Keratinocyte (primary cell): Measurements from ENCODE around the gene NKX3-2. TPM values are rescaled to one million over a fixed set of nuclear protein-coding genes. Genes with fewer than 3 reads are reported as not detected.

Source experiments
- DNase-seq: peaks from one replicate; pipeline ENCODE4 v3.0.0-alpha.2; 2011; ENCODE audit warnings: low read depth, missing footprints, low spot score
- FAIRE-seq: peaks from 2 replicates; lab custom pipeline; 2011; peaks lifted over from hg19 to GRCh38; lab: Jason Lieb, UNC
- H2AFZ ChIP-seq: 2 replicates; pipeline ENCODE4 v1.6.0; 2012; ENCODE audit warnings: low read length, control low read depth, inconsistent platforms; ENCODE audit not compliant: control insufficient read depth
- H3K27ac ChIP-seq: 2 replicates; pipeline ENCODE4 v1.5.1; 2011; ENCODE audit warnings: low read length; ENCODE audit not compliant: control insufficient read depth, insufficient read depth
- H3K27me3 ChIP-seq: 3 replicates; pipeline ENCODE4 v1.6.0; 2011; ENCODE audit warnings: low read length; ENCODE audit not compliant: control insufficient read depth, insufficient read depth; ENCODE audit errors: extremely low read depth
- H3K36me3 ChIP-seq, 2 experiments: 2 replicates in 1 of 2; 3 replicates in 1 of 2; pipeline ENCODE4 v1.5.1; 2011; ENCODE audit warnings: low read length in 2 of 2, mild to moderate bottlenecking in 1 of 2; ENCODE audit not compliant: control insufficient read depth in 2 of 2, insufficient read depth in 2 of 2; ENCODE audit errors: extremely low read depth in 1 of 2
- H3K4me1 ChIP-seq: 3 replicates; pipeline ENCODE4 v1.5.1; 2011; ENCODE audit warnings: low read length; ENCODE audit not compliant: control insufficient read depth, insufficient read depth; ENCODE audit errors: extremely low read depth
- H3K4me2 ChIP-seq: 3 replicates; pipeline ENCODE4 v1.6.0; 2011; ENCODE audit warnings: low read depth, low read length; ENCODE audit not compliant: control insufficient read depth, insufficient read depth; ENCODE audit errors: extremely low read depth
- H3K4me3 ChIP-seq, 3 experiments: fragments of 200-600 bp in 1 of 3; sonication (generic) in 1 of 3; 2 replicates in 2 of 3; 3 replicates in 1 of 3; pipeline ENCODE4 v1.5.1; 2011 to 2016; ENCODE audit warnings: low read length in 3 of 3, mild to moderate bottlenecking in 3 of 3, control low read depth in 2 of 3, inconsistent platforms in 1 of 3, low read depth in 1 of 3, mixed read lengths in 1 of 3, mixed run types in 1 of 3, moderate library complexity in 1 of 3; ENCODE audit not compliant: control insufficient read depth in 2 of 3, insufficient read depth in 2 of 3; ENCODE audit errors: extremely low read depth in 1 of 3
- H3K79me2 ChIP-seq: 2 replicates; pipeline ENCODE4 v1.6.0; 2012; ENCODE audit warnings: low read length; ENCODE audit not compliant: control insufficient read depth, insufficient read depth
- H3K9ac ChIP-seq: 3 replicates; pipeline ENCODE4 v1.6.0; 2011; ENCODE audit warnings: low read length; ENCODE audit not compliant: control insufficient read depth, insufficient read depth; ENCODE audit errors: extremely low read depth
- H3K9me1 ChIP-seq: 3 replicates; pipeline ENCODE4 v1.6.0; 2011; ENCODE audit warnings: low read length; ENCODE audit not compliant: control insufficient read depth, insufficient read depth; ENCODE audit errors: extremely low read depth
- H3K9me3 ChIP-seq: 2 replicates; pipeline ENCODE4 v1.5.1; 2012; ENCODE audit warnings: low read depth, low read length; ENCODE audit not compliant: control insufficient read depth
- H4K20me1 ChIP-seq: 3 replicates; pipeline ENCODE4 v1.6.0; 2011; ENCODE audit warnings: low read length; ENCODE audit not compliant: control insufficient read depth, insufficient read depth; ENCODE audit errors: extremely low read depth
- CTCF ChIP-seq, 3 experiments: IDR thresholded peaks in 1 of 3; conservative IDR thresholded peaks in 1 of 3; optimal IDR thresholded peaks in 1 of 3; 2 replicates in 2 of 3; 3 replicates in 1 of 3; pipeline versions ENCODE3 to v1.5.1; 2011; ENCODE audit warnings: low read length in 3 of 3, mild to moderate bottlenecking in 3 of 3, moderate library complexity in 2 of 3, control low read depth in 1 of 3, inconsistent platforms in 1 of 3; ENCODE audit not compliant: insufficient read depth in 2 of 3; ENCODE audit errors: extremely low read depth in 1 of 3
- EZH2 ChIP-seq: IDR thresholded peaks from one replicate; pipeline ENCODE4 v1.6.1; 2012; ENCODE audit warnings: inconsistent platforms, mild to moderate bottlenecking, low read length, moderate library complexity
- dilution Hi-C: fragments of 300-500 bp; cut with MboI; formaldehyde crosslinking; loops from one replicate; pipeline ENCODE4 v1.7.0; 2020; ENCODE audit warnings: low sequenced_read_pairs; ENCODE audit not compliant: extremely low pct_ligation_motif_present
- polyA plus RNA-seq, 5 experiments: library from polyadenylated mRNA; depleted of rRNA in 3 of 5; stranded (reverse) in 3 of 5; stranded (forward) in 1 of 5; unstranded in 1 of 5; fragments of >200 nt; gene quantifications; 1 replicate in 1 of 5; 2 replicates in 3 of 5; 3 replicates in 1 of 5; pipeline versions ENCODE4 v1.2.1 to v1.2.3, GENCODE V29; 2011 to 2012; ENCODE audit warnings: missing spikeins in 2 of 5, low read depth in 1 of 5, low replicate concordance in 1 of 5

Gene NKX3-2
- polyA plus RNA-seq, 1 donor (not counting 4 experiments of a cell fraction or from before 2014, with no cell fraction given) = 0.04 TPM

GRCh38 chr4:13524504-13525243, 19.6 kb downstream of the NKX3-2 start:
- DNase-seq (no peak), FAIRE-seq (no peak)
- no peaks in the 10 kb centered on the region for H3K9me1 ChIP-seq
- TF ChIP-seq EZH2 (peak; percentile 50), CTCF (optimal IDR thresholded peaks at IDR 0.05 in 1 of 3, IDR thresholded peaks at IDR 0.05 in 1 of 3, conservative IDR thresholded peaks at IDR 0.05 in 1 of 3; ENCODE audit: extremely low read depth in 1 of 3, insufficient read depth in 2 of 3, low read length in 3 of 3) (no peak)
- H3K9ac ChIP-seq = no peak overlapping the region
- H2AFZ ChIP-seq = no peak overlapping the region
- H3K9me3 ChIP-seq = peaks cover 11% of the 10 kb centered on the region
- peaks cover 85% of the 10 kb centered on the region for H3K27me3 ChIP-seq
- no peak overlapping the region for H3K4me3 ChIP-seq
- dilution Hi-C loops = no loop called here
- H3K27ac ChIP-seq = no peak overlapping the region
- H3K4me2 ChIP-seq = no peak overlapping the region
- peaks cover 3% of the 10 kb centered on the region for H3K4me1 ChIP-seq
- H4K20me1 ChIP-seq = no peaks in the 10 kb centered on the region
- no peaks in the 10 kb centered on the region for H3K79me2 ChIP-seq
- H3K36me3 ChIP-seq = no peaks in the 10 kb centered on the region

- no peak overlapping the region for H3K4me2 ChIP-seq
- H3K36me3 ChIP-seq = no peaks in the 10 kb centered on the region
- H3K27ac ChIP-seq = no peak overlapping the region
- H3K4me3 ChIP-seq = no peak overlapping the region
- peaks cover 78% of the 10 kb centered on the region for H3K27me3 ChIP-seq
- H3K9me1 ChIP-seq = no peaks in the 10 kb centered on the region
- peaks cover 11% of the 10 kb centered on the region for H3K9me3 ChIP-seq
- TF ChIP-seq EZH2 (peak; percentile 71), CTCF (optimal IDR thresholded peaks at IDR 0.05 in 1 of 3, IDR thresholded peaks at IDR 0.05 in 1 of 3, conservative IDR thresholded peaks at IDR 0.05 in 1 of 3; ENCODE audit: extremely low read depth in 1 of 3, insufficient read depth in 2 of 3, low read length in 3 of 3) (no peak)
- dilution Hi-C loops = no loop called here
- no peak for DNase-seq
- H2AFZ ChIP-seq = no peak overlapping the region
- H4K20me1 ChIP-seq = no peaks in the 10 kb centered on the region
- H3K4me1 ChIP-seq = peaks cover 3% of the 10 kb centered on the region
- FAIRE-seq = no peak
- H3K9ac ChIP-seq = no peak overlapping the region
- H3K79me2 ChIP-seq = no peaks in the 10 kb centered on the region
These were observed 20.5 kb downstream of the NKX3-2 start for GRCh38 chr4:13523591-13524503.
